ENCODE measurements around the gene WNT3.

- TF ChIP-seq CTCF (IDR thresholded peaks at IDR 0.05 in 8 of 11, conservative IDR thresholded peaks at IDR 0.05 in 3 of 11): no peak
- TF ChIP-seq POLR2AphosphoS5 (IDR thresholded peaks at IDR 0.05): no peak
These were observed 15.3 kb upstream of the WNT3 start for GRCh38 chr17:46833840-46834208.

All from spleen (tissue), 7 donors.